MCF 10A (cell line): ENCODE results near the gene PPIB. TPM values are rescaled to one million over a fixed set of nuclear protein-coding genes. Genes with fewer than 3 reads are reported as not detected.

Source experiments
- BruUV-seq: library from RNA; stranded (reverse); fragments of 400-500 nt; replicated peaks from 2 replicates; lab custom pipeline; 2021; lab: Mats Ljungman, UMichigan
- CTCF ChIA-PET: fragments of 300-600 bp; sonication (Branson Sonifier 250); formaldehyde crosslinking; extraction: SDS; loops from one replicate; lab custom pipeline; 2021; ENCODE audit warnings: antibody characterized with exemption, inconsistent platforms; lab: Yijun Ruan, JAX
- POLR2A ChIA-PET: fragments of 300-600, 350-650 bp; sonication (Branson Sonifier 250); formaldehyde crosslinking; extraction: SDS; loops from one replicate; lab custom pipeline; 2020; ENCODE audit warnings: antibody characterized with exemption, inconsistent platforms; lab: Yijun Ruan, JAX
- DNase-seq: peaks from one replicate; pipeline ENCODE4 v3.0.0-alpha.2; 2018; ENCODE audit not compliant: unreplicated experiment
- H3K27ac Mint-ChIP-seq: one replicate; pipeline ENCODE4 v1.8.0; 2022; ENCODE audit warnings: mild to moderate bottlenecking, low read depth, mixed read lengths; ENCODE audit not compliant: unreplicated experiment
- H3K27me3 Mint-ChIP-seq: one replicate; pipeline ENCODE4 v1.8.0; 2022; ENCODE audit warnings: mixed read lengths; ENCODE audit not compliant: insufficient read depth, unreplicated experiment
- H3K36me3 Mint-ChIP-seq: one replicate; pipeline ENCODE4 v1.8.0; 2022; ENCODE audit warnings: mild to moderate bottlenecking, moderate library complexity, mixed read lengths; ENCODE audit not compliant: insufficient read depth, unreplicated experiment
- H3K4me1 Mint-ChIP-seq: one replicate; pipeline ENCODE4 v1.8.0; 2022; ENCODE audit warnings: mixed read lengths; ENCODE audit not compliant: insufficient read depth, unreplicated experiment
- H3K4me3 Mint-ChIP-seq: one replicate; pipeline ENCODE4 v1.8.0; 2022; ENCODE audit warnings: mild to moderate bottlenecking, moderate library complexity, mixed read lengths; ENCODE audit not compliant: unreplicated experiment
- H3K9me3 Mint-ChIP-seq: one replicate; pipeline ENCODE4 v1.8.0; 2022; ENCODE audit warnings: mixed read lengths; ENCODE audit not compliant: unreplicated experiment
- CTCF ChIP-seq: fragments of 200-600 bp; IDR thresholded peaks from one replicate; pipeline ENCODE4 v1.8.0; 2022; ENCODE audit warnings: antibody characterized with exemption, mild to moderate bottlenecking; ENCODE audit not compliant: unreplicated experiment
- intact Hi-C: fragments of 100-400 bp; cut with micrococcal nuclease; formaldehyde crosslinking; loops from 2 replicates; pipeline ENCODE4 v1.14.1; 2022
- total RNA-seq: library from RNA; stranded (reverse); gene quantifications from 2 replicates; pipeline ENCODE4 v1.2.3, GENCODE V29; 2022

The PPIB gene
- total RNA-seq, 1 experiment from 2014 or later = 874 TPM

GRCh38 chr15:64151727-64152506, 10.9 kb downstream of the PPIB start, which contains the start of gene SNX22:
SNX22 (plus strand) TSS chr15:64151731; CDS start chr15:64151776, 45 bp downstream.
- H3K4me3 Mint-ChIP-seq = no peak within 1 kb of the TSS

GRCh38 chr15:64149893-64150578, 12.8 kb downstream of the PPIB start:
- H3K4me3 Mint-ChIP-seq = no peak overlapping the region

More at GRCh38 chr15:64151727-64152506, 10.9 kb downstream of the PPIB start, which contains the start of gene SNX22:
- H3K36me3 Mint-ChIP-seq = peaks cover 29% of the 10 kb centered on the region
- DNase-seq = no peak
- TF ChIP-seq CTCF = no peak
- H3K27ac Mint-ChIP-seq = no peak within 1 kb of the TSS
- POLR2A ChIA-PET = interaction anchor here (3.0 kb wide), 1 partner anchor 11 kb away, joined by 40 read pairs; the partner anchor contains the start of gene PPIB
- no peaks in the 10 kb centered on the region for H3K9me3 Mint-ChIP-seq
- CTCF ChIA-PET = interaction anchor here (0.6 to 1.9 kb wide), 5 partner anchors 18 to 1569 kb away, joined by 3 to 14 read pairs (median 4); no protein-coding TSS in a partner anchor
- H3K27me3 Mint-ChIP-seq = no peaks in the 10 kb centered on the region
- peaks cover 6% of the 10 kb centered on the region for H3K4me1 Mint-ChIP-seq
- intact Hi-C loops = loop anchor here (2.0 kb wide), 1 partner anchor 57 kb away; the partner anchor contains the start of gene SNX1
- no TSS peak for BruUV-seq

GRCh38 chr15:64149424-64149823, 13.4 kb downstream of the PPIB start:
- Mint-ChIP-seq H3K4me3 (no peak overlapping the region), H3K4me1 (peaks cover 6% of the 10 kb centered on the region), H3K36me3 (peaks cover 20% of the 10 kb centered on the region), H3K9me3 (no peaks in the 10 kb centered on the region), H3K27ac (peak overlapping the region; percentile 3), H3K27me3 (no peaks in the 10 kb centered on the region)
- peak; percentile 35 for DNase-seq
- intact Hi-C loops = no loop called here
- TF ChIP-seq CTCF = no peak
- ChIA-PET POLR2A (no interaction called here), CTCF (interaction anchor here (0.8 to 1.8 kb wide), 3 partner anchors 11 to 539 kb away, joined by 3 to 4 read pairs (median 3); no protein-coding TSS in a partner anchor)
- no TSS peak for BruUV-seq

More at GRCh38 chr15:64149893-64150578, 12.8 kb downstream of the PPIB start:
- H3K27me3 Mint-ChIP-seq = no peaks in the 10 kb centered on the region
- peak overlapping the region; percentile 3 for H3K27ac Mint-ChIP-seq
- no peak for TF ChIP-seq CTCF
- ChIA-PET POLR2A (no interaction called here), CTCF (interaction anchor here (0.8 to 1.8 kb wide), 3 partner anchors 11 to 540 kb away, joined by 3 to 4 read pairs (median 3); no protein-coding TSS in a partner anchor)
- peaks cover 6% of the 10 kb centered on the region for H3K4me1 Mint-ChIP-seq
- intact Hi-C loops = no loop called here
- no TSS peak for BruUV-seq
- peaks cover 18% of the 10 kb centered on the region for H3K36me3 Mint-ChIP-seq
- H3K9me3 Mint-ChIP-seq = no peaks in the 10 kb centered on the region
- no peak for DNase-seq

GRCh38 chr15:64148581-64148980, 14.2 kb downstream of the PPIB start:
- no TSS peak for BruUV-seq
- ChIA-PET CTCF (no interaction called here), POLR2A (interaction anchor here (0.8 to 3.0 kb wide), 2 partner anchors 11 to 13 kb away, joined by 3 to 12 read pairs; no protein-coding TSS in a partner anchor)
- no peak for DNase-seq
- Mint-ChIP-seq H3K9me3 (no peaks in the 10 kb centered on the region), H3K36me3 (peaks cover 20% of the 10 kb centered on the region), H3K27me3 (no peaks in the 10 kb centered on the region), H3K27ac (no peak overlapping the region), H3K4me1 (peaks cover 2% of the 10 kb centered on the region), H3K4me3 (no peak overlapping the region)
- intact Hi-C loops = no loop called here
- no peak for TF ChIP-seq CTCF
